GM12801 (cell line): Measurements from ENCODE around the gene CFAP299.

Experiments used
- CTCF ChIP-seq: IDR thresholded peaks from one replicate; pipeline ENCODE4 v1.5.1; 2011; ENCODE audit warnings: control low read depth; ENCODE audit not compliant: insufficient read length; ENCODE audit errors: extremely low read depth

Gene CFAP299

GRCh38 chr4:80362578-80363181, 27.1 kb downstream of the CFAP299 start:
- no peak for TF ChIP-seq CTCF

- TF ChIP-seq CTCF: no peak
Measured at GRCh38 chr4:80365928-80366327, 30.4 kb downstream of the CFAP299 start.

- no peak for TF ChIP-seq CTCF
Measured at GRCh38 chr4:80367737-80368136, 32.2 kb downstream of the CFAP299 start.

GRCh38 chr4:80370635-80371034, 35.1 kb downstream of the CFAP299 start:
- no peak for TF ChIP-seq CTCF

GRCh38 chr4:80371046-80371445, 35.5 kb downstream of the CFAP299 start:
- TF ChIP-seq CTCF: no peak

- TF ChIP-seq CTCF: no peak
Measured at GRCh38 chr4:80374180-80374579, 38.6 kb downstream of the CFAP299 start.

- no peak for TF ChIP-seq CTCF
Measured at GRCh38 chr4:80382090-80382832, 46.7 kb downstream of the CFAP299 start.
